ENCODE measurements around the gene COL23A1. TPM values are rescaled to one million over a fixed set of nuclear protein-coding genes. Genes with fewer than 3 reads are reported as not detected.

The COL23A1 gene
- total RNA-seq, 1 experiment from 2014 or later: not detected

GRCh38 chr5:178364326-178364675, 225.9 kb downstream of the COL23A1 start:
- intact Hi-C loops (cut with micrococcal nuclease; ENCODE audit: unreplicated experiment): no loop called here
- no peaks in the 10 kb centered on the region for H3K36me3 ChIP-seq (ENCODE audit: insufficient read depth, low read length, poor library complexity, severe bottlenecking)
- no peak overlapping the region for H3K4me3 ChIP-seq (ENCODE audit: low read depth, low read length, poor library complexity, severe bottlenecking)
- no peak for DNase-seq (ENCODE audit: low spot score)
- H3K4me1 ChIP-seq (ENCODE audit: insufficient read depth, low read length, poor library complexity, severe bottlenecking): no peaks in the 10 kb centered on the region
- H3K27me3 ChIP-seq (replicated peaks; ENCODE audit: insufficient read depth, low read depth, low read length, poor library complexity): no peaks in the 10 kb centered on the region
- no peaks in the 10 kb centered on the region for H3K9me3 ChIP-seq (ENCODE audit: low read depth, low read length, poor library complexity, severe bottlenecking)
- CTCF ChIA-PET: no interaction called here
- no peak overlapping the region for H3K27ac ChIP-seq (ENCODE audit: low read depth, low read length, poor library complexity, severe bottlenecking)
- POLR2A ChIA-PET (ENCODE audit: low non-redundant PET): interaction anchor here (0.6 kb wide), 1 partner anchor 38 kb away, joined by 3 read pairs; no protein-coding TSS in a partner anchor
- BruUV-seq (replicated peaks): no TSS peak
- TF ChIP-seq EZH2 (IDR thresholded peaks at IDR 0.05; ENCODE audit: borderline replicate concordance, low read depth, low read length, poor library complexity, severe bottlenecking) (no peak), CTCF (conservative IDR thresholded peaks at IDR 0.05; ENCODE audit: low read depth, low read length) (no peak)

GRCh38 chr5:178363501-178364325, 226.5 kb downstream of the COL23A1 start:
- ChIA-PET CTCF (no interaction called here), POLR2A (ENCODE audit: low non-redundant PET) (interaction anchor here (0.6 kb wide), 1 partner anchor 38 kb away, joined by 3 read pairs; no protein-coding TSS in a partner anchor)
- DNase-seq (ENCODE audit: low spot score): no peak
- H3K27ac ChIP-seq (ENCODE audit: low read depth, low read length, poor library complexity, severe bottlenecking): no peak overlapping the region
- H3K4me1 ChIP-seq (ENCODE audit: insufficient read depth, low read length, poor library complexity, severe bottlenecking): no peaks in the 10 kb centered on the region
- H3K9me3 ChIP-seq (ENCODE audit: low read depth, low read length, poor library complexity, severe bottlenecking): no peaks in the 10 kb centered on the region
- no peaks in the 10 kb centered on the region for H3K27me3 ChIP-seq (replicated peaks; ENCODE audit: insufficient read depth, low read depth, low read length, poor library complexity)
- no TSS peak for BruUV-seq (replicated peaks)
- no peak overlapping the region for H3K4me3 ChIP-seq (ENCODE audit: low read depth, low read length, poor library complexity, severe bottlenecking)
- no peak for TF ChIP-seq EZH2 (IDR thresholded peaks at IDR 0.05; ENCODE audit: borderline replicate concordance, low read depth, low read length, poor library complexity, severe bottlenecking)
- intact Hi-C loops (cut with micrococcal nuclease; ENCODE audit: unreplicated experiment): no loop called here
- H3K36me3 ChIP-seq (ENCODE audit: insufficient read depth, low read length, poor library complexity, severe bottlenecking): no peaks in the 10 kb centered on the region

GRCh38 chr5:178361657-178362445, 228.3 kb downstream of the COL23A1 start:
- Histone ChIP-seq H3K4me3 (ENCODE audit: low read depth, low read length, poor library complexity, severe bottlenecking) (no peak overlapping the region), H3K27me3 (replicated peaks; ENCODE audit: insufficient read depth, low read depth, low read length, poor library complexity) (no peaks in the 10 kb centered on the region), H3K4me1 (ENCODE audit: insufficient read depth, low read length, poor library complexity, severe bottlenecking) (no peaks in the 10 kb centered on the region), H3K36me3 (ENCODE audit: insufficient read depth, low read length, poor library complexity, severe bottlenecking) (no peaks in the 10 kb centered on the region), H3K27ac (ENCODE audit: low read depth, low read length, poor library complexity, severe bottlenecking) (no peak overlapping the region), H3K9me3 (ENCODE audit: low read depth, low read length, poor library complexity, severe bottlenecking) (no peaks in the 10 kb centered on the region)
- intact Hi-C loops (cut with micrococcal nuclease; ENCODE audit: unreplicated experiment): no loop called here
- TF ChIP-seq CTCF (conservative IDR thresholded peaks at IDR 0.05; ENCODE audit: low read depth, low read length): no peak
- TF ChIP-seq EZH2 (IDR thresholded peaks at IDR 0.05; ENCODE audit: borderline replicate concordance, low read depth, low read length, poor library complexity, severe bottlenecking): no peak
- DNase-seq (ENCODE audit: low spot score): no peak
- BruUV-seq (replicated peaks): no TSS peak
- CTCF ChIA-PET: no interaction called here
- POLR2A ChIA-PET (ENCODE audit: low non-redundant PET): no interaction called here
